ENCODE data around the gene RYR3. TPM values are rescaled to one million over a fixed set of nuclear protein-coding genes. Genes with fewer than 3 reads are reported as not detected.

RYR3 gene
- total and polyA plus RNA-seq, 2 of the 13 experiments (the other 11 are each of a cell fraction or from before 2014, with no cell fraction given): not detected

- TF ChIP-seq FOXC1 (CRISPR knock-in tag; IDR thresholded peaks at IDR 0.05; ENCODE audit: borderline replicate concordance) (no peak), PAX8 (CRISPR knock-in tag; IDR thresholded peaks at IDR 0.05; ENCODE audit: borderline replicate concordance) (no peak), ZNF777 (CRISPR knock-in tag; IDR thresholded peaks at IDR 0.05) (no peak), CENPT (CRISPR knock-in tag; IDR thresholded peaks at IDR 0.05; ENCODE audit: low read depth) (no peak), ZNF589 (CRISPR knock-in tag; conservative IDR thresholded peaks at IDR 0.05) (no peak), ZNF20 (CRISPR knock-in tag; IDR thresholded peaks at IDR 0.05) (no peak), ZFP1 (CRISPR knock-in tag; IDR thresholded peaks at IDR 0.05) (no peak), ZBTB44 (CRISPR knock-in tag; IDR thresholded peaks at IDR 0.05) (no peak)
These were observed 223.9 kb downstream of the RYR3 start (continued) for GRCh38 chr15:33534642-33535041.

GRCh38 chr15:33535135-33535534, 224.4 kb downstream of the RYR3 start:
- POLR2A ChIA-PET: no interaction called here
- no TSS peak for BruUV-seq (replicated peaks)

More at GRCh38 chr15:33535135-33535534, 224.4 kb downstream of the RYR3 start:
- Histone ChIP-seq H3K9ac (ENCODE audit: insufficient read depth, low read depth, low read length) (no peak overlapping the region), H3K4me3 (replicated peaks in 1 of 3; ENCODE audit: insufficient read depth in 1 of 3, low read depth in 2 of 3, low read length in 3 of 3) (no peak overlapping the region), H3K9me3 (ENCODE audit: low read length) (no peaks in the 10 kb centered on the region), H3K27me3 (ENCODE audit: control insufficient read depth in 1 of 2, insufficient read depth in 2 of 2, low read length in 2 of 2) (peaks cover 2 to 4% of the 10 kb centered on the region in 2 experiments; a peak in 2 of 5 replicates), H2AFZ (ENCODE audit: low read length) (no peak overlapping the region), H3K4me2 (ENCODE audit: low read depth, low read length) (no peak overlapping the region), H3K36me3 (replicated peaks in 1 of 2; ENCODE audit: control insufficient read depth in 1 of 2, insufficient read depth in 2 of 2, low read length in 2 of 2) (no peaks in the 10 kb centered on the region), H3K4me1 (ENCODE audit: insufficient read depth, low read length) (no peaks in the 10 kb centered on the region), H3K27ac (ENCODE audit: extremely low read length, insufficient read depth, low read length) (no peak overlapping the region), H4K20me1 (ENCODE audit: insufficient read depth, low read length) (no peaks in the 10 kb centered on the region), H3K79me2 (ENCODE audit: insufficient read depth, low read length) (no peaks in the 10 kb centered on the region)
- CTCF ChIA-PET (ENCODE audit: low intra/inter-chr PET ratio, low total read pairs): no interaction called here
- no peak for ATAC-seq
- intact Hi-C loops (cut with micrococcal nuclease; ENCODE audit: unreplicated experiment): no loop called here
- TF ChIP-seq GABPB1 (CRISPR knock-in tag; IDR thresholded peaks at IDR 0.05) (no peak), ZNF770 (CRISPR knock-in tag; IDR thresholded peaks at IDR 0.05) (no peak), ZNF512 (CRISPR knock-in tag; IDR thresholded peaks at IDR 0.05) (no peak), ZNF205 (CRISPR knock-in tag; IDR thresholded peaks at IDR 0.05) (no peak), THYN1 (CRISPR knock-in tag; IDR thresholded peaks at IDR 0.05; ENCODE audit: borderline replicate concordance, low read depth) (no peak), CAMTA2 (CRISPR knock-in tag; IDR thresholded peaks at IDR 0.05; ENCODE audit: borderline replicate concordance) (no peak), GLI4 (CRISPR knock-in tag; IDR thresholded peaks at IDR 0.05; ENCODE audit: borderline replicate concordance) (no peak), NR2F2 (IDR thresholded peaks at IDR 0.05; ENCODE audit: borderline replicate concordance, low read depth) (no peak), HHEX (CRISPR knock-in tag; IDR thresholded peaks at IDR 0.05) (no peak)
- in situ Hi-C loops (cut with HindIII; ENCODE audit: extremely low pct_ligation_motif_present, low pct_unique_long_range_greater_than_20kb): no loop called here
- FAIRE-seq: no peak
- no peak for DNase-seq (ENCODE audit: low spot score)
- WGBS (ENCODE audit: low lambda C conversion rate): 7% methylated on average over 3 of the region's 3 CpGs

All from HepG2 (cell line).